ENCODE data around the gene MINPP1. TPM values are rescaled to one million over a fixed set of nuclear protein-coding genes. Genes with fewer than 3 reads are reported as not detected.
"Not testable (repeated sequence)": the region's sequence is repeated elsewhere in the genome, so short reads cannot be mapped to it uniquely, and the experiment has no call there.

The MINPP1 gene
- total and polyA plus RNA-seq, 2 experiments from 2014 or later: 46.0 to 56.1 TPM

GRCh38 chr10:87590705-87591588 lies 86.3 kb downstream of the MINPP1 start:
- WGBS (ENCODE audit: low lambda C conversion rate, missing lambda C conversion rate): 97% methylated on average over 2 of the region's 2 CpGs
- Histone ChIP-seq H3K9me3 (ENCODE audit: low read depth) (no peaks in the 10 kb centered on the region), H3K27me3 (no peaks in the 10 kb centered on the region), H3K36me3 (replicated peaks; ENCODE audit: insufficient read depth, low read depth) (no peaks in the 10 kb centered on the region), H3K27ac (peak overlapping the region; percentile 1), H3K4me2 (no peak overlapping the region), H2AFZ (no peak overlapping the region), H3K79me2 (no peaks in the 10 kb centered on the region), H4K20me1 (ENCODE audit: insufficient read depth, poor library complexity, severe bottlenecking) (no peaks in the 10 kb centered on the region), H3K4me3 (no peak overlapping the region), H3K4me1 (ENCODE audit: insufficient read depth) (peaks cover 24% of the 10 kb centered on the region), H3K9me2 (replicated peaks; ENCODE audit: insufficient read depth) (no peaks in the 10 kb centered on the region)
- TF ChIP-seq EZH2phosphoT487 (IDR thresholded peaks at IDR 0.05; ENCODE audit: low read depth, severe bottlenecking, unreplicated experiment) (no peak), EZH2 (IDR thresholded peaks at IDR 0.05; ENCODE audit: borderline replicate concordance) (no peak)
- TF ChIP-seq, protein P1, sequence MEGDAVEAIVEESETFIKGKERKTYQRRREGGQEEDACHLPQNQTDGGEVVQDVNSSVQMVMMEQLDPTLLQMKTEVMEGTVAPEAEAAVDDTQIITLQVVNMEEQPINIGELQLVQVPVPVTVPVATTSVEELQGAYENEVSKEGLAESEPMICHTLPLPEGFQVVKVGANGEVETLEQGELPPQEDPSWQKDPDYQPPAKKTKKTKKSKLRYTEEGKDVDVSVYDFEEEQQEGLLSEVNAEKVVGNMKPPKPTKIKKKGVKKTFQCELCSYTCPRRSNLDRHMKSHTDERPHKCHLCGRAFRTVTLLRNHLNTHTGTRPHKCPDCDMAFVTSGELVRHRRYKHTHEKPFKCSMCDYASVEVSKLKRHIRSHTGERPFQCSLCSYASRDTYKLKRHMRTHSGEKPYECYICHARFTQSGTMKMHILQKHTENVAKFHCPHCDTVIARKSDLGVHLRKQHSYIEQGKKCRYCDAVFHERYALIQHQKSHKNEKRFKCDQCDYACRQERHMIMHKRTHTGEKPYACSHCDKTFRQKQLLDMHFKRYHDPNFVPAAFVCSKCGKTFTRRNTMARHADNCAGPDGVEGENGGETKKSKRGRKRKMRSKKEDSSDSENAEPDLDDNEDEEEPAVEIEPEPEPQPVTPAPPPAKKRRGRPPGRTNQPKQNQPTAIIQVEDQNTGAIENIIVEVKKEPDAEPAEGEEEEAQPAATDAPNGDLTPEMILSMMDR (IDR thresholded peaks at IDR 0.05; ENCODE audit: poor library complexity): no peak
- DNase-seq (ENCODE audit: low spot score): no peak

DNA sequence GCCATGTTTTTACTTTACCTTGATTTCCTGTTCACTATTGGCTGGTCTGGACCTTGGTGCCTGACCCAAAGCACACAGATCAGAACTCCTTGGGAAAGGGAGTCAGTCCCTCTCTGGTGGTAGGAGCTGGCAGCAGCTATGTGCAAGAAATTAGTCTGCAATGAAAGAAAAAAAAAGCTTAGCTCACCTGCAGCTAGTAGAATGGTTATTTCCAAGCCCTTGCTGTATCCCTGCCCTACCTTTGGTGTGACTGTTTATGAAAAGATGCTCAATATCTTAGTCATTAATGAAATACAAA lies 86.8 kb downstream of the MINPP1 start:
- TF ChIP-seq EZH2phosphoT487 (IDR thresholded peaks at IDR 0.05; ENCODE audit: low read depth, severe bottlenecking, unreplicated experiment) (no peak), EZH2 (IDR thresholded peaks at IDR 0.05; ENCODE audit: borderline replicate concordance) (no peak)
- TF ChIP-seq, protein P1 (IDR thresholded peaks at IDR 0.05; ENCODE audit: poor library complexity): no peak
- H3K4me3 ChIP-seq: no peak overlapping the region
- H2AFZ ChIP-seq: no peak overlapping the region
- no peaks in the 10 kb centered on the region for H3K36me3 ChIP-seq (replicated peaks; ENCODE audit: insufficient read depth, low read depth)
- H3K9me2 ChIP-seq (replicated peaks; ENCODE audit: insufficient read depth): no peaks in the 10 kb centered on the region
- H3K4me1 ChIP-seq (ENCODE audit: insufficient read depth): peaks cover 19% of the 10 kb centered on the region
- H3K27ac ChIP-seq: peak overlapping the region; percentile 1
- H4K20me1 ChIP-seq (ENCODE audit: insufficient read depth, poor library complexity, severe bottlenecking): no peaks in the 10 kb centered on the region
- H3K27me3 ChIP-seq: no peaks in the 10 kb centered on the region
- no peak for DNase-seq (ENCODE audit: low spot score)
- no peaks in the 10 kb centered on the region for H3K79me2 ChIP-seq
- H3K9me3 ChIP-seq (ENCODE audit: low read depth): no peaks in the 10 kb centered on the region
- no peak overlapping the region for H3K4me2 ChIP-seq

DNA sequence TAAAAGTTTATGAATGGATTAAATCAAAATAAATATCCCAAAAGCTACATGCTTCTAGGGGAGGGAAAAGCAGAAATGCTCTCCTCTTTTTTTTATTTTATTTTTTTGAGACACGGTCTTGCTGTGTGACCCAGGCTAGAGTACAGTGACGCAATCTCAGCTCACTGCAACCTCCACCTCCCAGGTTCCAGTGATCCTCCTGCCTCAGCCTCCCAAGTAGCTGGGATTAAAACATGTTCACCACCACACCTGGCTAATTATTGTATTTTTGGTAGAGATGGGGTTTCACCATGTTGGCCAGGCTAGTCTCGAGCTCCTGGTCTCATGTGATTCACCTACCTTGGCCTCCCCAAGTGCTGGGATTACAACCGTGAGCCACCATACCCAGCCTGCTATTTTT lies 88.2 kb downstream of the MINPP1 start:
- not testable (repeated sequence) for H3K9me3 ChIP-seq (ENCODE audit: low read depth); H3K4me2 ChIP-seq; H3K27me3 ChIP-seq; H2AFZ ChIP-seq; H4K20me1 ChIP-seq (ENCODE audit: insufficient read depth, poor library complexity, severe bottlenecking); H3K79me2 ChIP-seq; H3K4me3 ChIP-seq; H3K27ac ChIP-seq; DNase-seq (ENCODE audit: low spot score); H3K36me3 ChIP-seq (replicated peaks; ENCODE audit: insufficient read depth, low read depth); H3K9me2 ChIP-seq (replicated peaks; ENCODE audit: insufficient read depth)
- 90% methylated on average over 4 of the region's 4 CpGs for WGBS (ENCODE audit: low lambda C conversion rate, missing lambda C conversion rate)
- H3K4me1 ChIP-seq (ENCODE audit: insufficient read depth): peaks cover 18% of the 10 kb centered on the region

DNA sequence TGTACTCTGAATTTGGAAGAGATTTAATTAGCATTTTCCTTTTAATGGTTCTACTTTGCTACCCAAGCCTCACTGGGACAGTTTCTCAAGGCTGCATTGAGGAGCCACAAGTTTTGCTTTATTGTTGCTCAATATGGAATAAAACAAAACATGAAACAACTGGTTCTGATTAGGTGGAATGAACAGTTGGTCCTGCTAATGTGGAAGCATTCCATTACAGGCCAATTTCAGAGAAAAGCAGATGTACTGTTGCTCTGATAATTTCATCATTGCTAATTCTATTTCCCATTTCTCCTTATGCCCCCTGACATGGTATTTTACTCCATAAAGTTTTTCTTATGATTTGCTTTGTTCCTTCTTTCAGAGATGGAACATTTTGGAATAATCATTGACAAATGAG lies 89.0 kb downstream of the MINPP1 start:
- no peaks in the 10 kb centered on the region for H3K9me3 ChIP-seq (ENCODE audit: low read depth)
- no peaks in the 10 kb centered on the region for H4K20me1 ChIP-seq (ENCODE audit: insufficient read depth, poor library complexity, severe bottlenecking)
- TF ChIP-seq, protein P1 (IDR thresholded peaks at IDR 0.05; ENCODE audit: poor library complexity): no peak
- TF ChIP-seq EZH2phosphoT487 (IDR thresholded peaks at IDR 0.05; ENCODE audit: low read depth, severe bottlenecking, unreplicated experiment) (no peak), EZH2 (IDR thresholded peaks at IDR 0.05; ENCODE audit: borderline replicate concordance) (no peak)
- H2AFZ ChIP-seq: no peak overlapping the region
- peaks cover 18% of the 10 kb centered on the region for H3K4me1 ChIP-seq (ENCODE audit: insufficient read depth)
- no peaks in the 10 kb centered on the region for H3K79me2 ChIP-seq
- no peak overlapping the region for H3K4me2 ChIP-seq
- H3K27ac ChIP-seq: no peak overlapping the region
- H3K36me3 ChIP-seq (replicated peaks; ENCODE audit: insufficient read depth, low read depth): no peaks in the 10 kb centered on the region
- H3K4me3 ChIP-seq: no peak overlapping the region
- H3K9me2 ChIP-seq (replicated peaks; ENCODE audit: insufficient read depth): no peaks in the 10 kb centered on the region
- H3K27me3 ChIP-seq: no peaks in the 10 kb centered on the region
- no peak for DNase-seq (ENCODE audit: low spot score)

All from hepatocyte (in vitro differentiated cells).